PC-9 (cell line): ENCODE data around the gene KLRG1. TPM values are rescaled to one million over a fixed set of nuclear protein-coding genes. Genes with fewer than 3 reads are reported as not detected.

Experiments used
- BruUV-seq: library from RNA; stranded (reverse); fragments of 400-500 nt; replicated peaks from 2 replicates; lab custom pipeline; 2021; lab: Mats Ljungman, UMichigan
- CTCF ChIA-PET: fragments of 300-600 bp; sonication (Branson Sonifier 250); formaldehyde crosslinking; loops from one replicate; lab custom pipeline; 2022; ENCODE audit warnings: antibody characterized with exemption; lab: Charles Lee
- POLR2A ChIA-PET: fragments of 300-600 bp; sonication (Branson Sonifier 250); formaldehyde crosslinking; loops from one replicate; lab custom pipeline; 2022; ENCODE audit warnings: antibody characterized with exemption; ENCODE audit not compliant: unreplicated experiment; lab: Charles Lee
- DNase-seq, 2 experiments: peaks; one replicate each; pipeline versions ENCODE4 v3.0.0 to v3.0.0-alpha.2; 2015 to 2022; ENCODE audit warnings: mixed read lengths in 1 of 2
- H2AFZ ChIP-seq: fragments of 200-600 bp; sonication (generic); 2 replicates; pipeline ENCODE4 v1.8.1; 2017; ENCODE audit warnings: antibody characterized with exemption
- H3F3A ChIP-seq: fragments of 200-600 bp; sonication (generic); 2 replicates; pipeline ENCODE4 v1.8.1; 2017; ENCODE audit warnings: antibody characterized with exemption, mild to moderate bottlenecking, low read depth; ENCODE audit not compliant: insufficient read depth
- H3K27ac ChIP-seq: fragments of 200-600 bp; sonication (generic); 2 replicates; pipeline ENCODE4 v1.6.1; 2016; ENCODE audit warnings: mixed run types
- H3K27me3 ChIP-seq: fragments of 200-600 bp; sonication (generic); 2 replicates; pipeline ENCODE4 v1.6.1; 2016; ENCODE audit warnings: low read depth, mixed run types; ENCODE audit not compliant: insufficient read depth
- H3K36me3 ChIP-seq: fragments of 200-600 bp; sonication (generic); 2 replicates; pipeline ENCODE4 v1.6.1; 2016; ENCODE audit warnings: low read depth, mixed run types
- H3K4me1 ChIP-seq: fragments of 200-600 bp; sonication (generic); replicated peaks from 2 replicates; pipeline ENCODE4 v1.6.1; 2016; ENCODE audit warnings: mixed run types; ENCODE audit not compliant: insufficient read depth
- H3K4me2 ChIP-seq: fragments of 200-600 bp; sonication (generic); 2 replicates; pipeline ENCODE4 v1.6.1; 2017; ENCODE audit warnings: mixed run types
- H3K4me3 ChIP-seq: fragments of 200-600 bp; sonication (generic); 2 replicates; pipeline ENCODE4 v1.6.1; 2016; ENCODE audit warnings: mixed run types
- H3K79me2 ChIP-seq: fragments of 200-600 bp; sonication (generic); 2 replicates; pipeline ENCODE4 v1.6.1; 2017; ENCODE audit warnings: low read depth, mixed run types
- H3K9me2 ChIP-seq: fragments of 200-600 bp; sonication (generic); 2 replicates; pipeline ENCODE4 v1.8.1; 2017; ENCODE audit warnings: mild to moderate bottlenecking; ENCODE audit not compliant: insufficient read depth
- H3K9me3 ChIP-seq: fragments of 200-600 bp; sonication (generic); 2 replicates; pipeline ENCODE4 v1.8.1; 2016; ENCODE audit warnings: low read depth; ENCODE audit not compliant: insufficient read depth
- H4K20me1 ChIP-seq: fragments of 200-600 bp; sonication (generic); 2 replicates; pipeline ENCODE4 v1.8.1; 2017; ENCODE audit not compliant: insufficient read depth
- CTCF ChIP-seq: fragments of 200-600 bp; sonication (generic); conservative IDR thresholded peaks from 2 replicates; pipeline ENCODE4 v1.6.1; 2017; ENCODE audit warnings: mixed run types, antibody characterized with exemption, mild to moderate bottlenecking, moderate library complexity
- EZH2 ChIP-seq: fragments of 200-600 bp; sonication (generic); IDR thresholded peaks from 2 replicates; pipeline ENCODE4 v1.8.0; 2017; ENCODE audit warnings: antibody characterized with exemption, low read depth
- intact Hi-C: fragments of 100-400 bp; cut with micrococcal nuclease; formaldehyde crosslinking; loops from one replicate; pipeline ENCODE4 v1.10.0; 2022; ENCODE audit not compliant: unreplicated experiment
- total RNA-seq: library from RNA; stranded (reverse); gene quantifications from 2 replicates; pipeline ENCODE4 v1.2.3, GENCODE V29; 2021

The KLRG1 gene
- total RNA-seq, 1 experiment from 2014 or later = 0.90 TPM

GRCh38 chr12:9043766-9044165, 54.4 kb downstream of the KLRG1 start:
- H3K4me1 ChIP-seq = no peaks in the 10 kb centered on the region
- H3K27me3 ChIP-seq = no peaks in the 10 kb centered on the region
- DNase-seq = no peak
- H3K36me3 ChIP-seq = no peaks in the 10 kb centered on the region
- H3K27ac ChIP-seq = no peak overlapping the region
- TF ChIP-seq EZH2 (no peak), CTCF (no peak)
- H2AFZ ChIP-seq = no peak overlapping the region
- H3K9me2 ChIP-seq = no peaks in the 10 kb centered on the region
- no peaks in the 10 kb centered on the region for H3K79me2 ChIP-seq
- no peaks in the 10 kb centered on the region for H4K20me1 ChIP-seq
- ChIA-PET CTCF (no interaction called here), POLR2A (no interaction called here)
- H3K4me3 ChIP-seq = no peak overlapping the region
- no peak overlapping the region for H3K4me2 ChIP-seq
- H3F3A ChIP-seq = no peaks in the 10 kb centered on the region
- H3K9me3 ChIP-seq = no peaks in the 10 kb centered on the region
- BruUV-seq = no TSS peak
- intact Hi-C loops = no loop called here

DNA sequence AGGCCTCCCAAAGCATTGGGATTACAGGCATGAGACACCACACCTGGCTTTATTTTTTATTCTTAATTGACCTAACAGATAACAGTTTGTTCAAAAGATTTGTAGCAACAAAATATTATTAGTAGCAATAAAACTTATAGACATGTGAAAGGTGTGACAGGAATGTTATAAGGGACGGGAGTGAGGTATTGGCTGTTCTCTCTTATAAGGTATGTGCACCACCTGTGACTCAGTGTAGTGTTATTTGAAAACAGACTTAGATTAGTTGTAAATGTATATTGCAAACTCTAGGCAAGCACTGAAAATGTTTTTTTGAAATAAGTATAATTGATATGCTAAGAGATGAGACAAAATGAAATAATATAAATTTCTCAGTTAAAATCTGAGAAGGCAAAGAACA, 57.8 kb downstream of the KLRG1 start:
- Histone ChIP-seq H3K4me2 (no peak overlapping the region), H3K79me2 (no peaks in the 10 kb centered on the region), H3K36me3 (no peaks in the 10 kb centered on the region), H3K27me3 (peaks cover 12% of the 10 kb centered on the region), H3K4me3 (no peak overlapping the region), H3K9me2 (no peaks in the 10 kb centered on the region), H3K4me1 (no peaks in the 10 kb centered on the region), H2AFZ (no peak overlapping the region), H3K9me3 (no peaks in the 10 kb centered on the region), H4K20me1 (no peaks in the 10 kb centered on the region), H3K27ac (no peak overlapping the region), H3F3A (no peaks in the 10 kb centered on the region)
- TF ChIP-seq EZH2 = no peak
- no peak for TF ChIP-seq CTCF
- no TSS peak for BruUV-seq
- DNase-seq = no peak
- POLR2A ChIA-PET = interaction anchor here (0.5 kb wide), 1 partner anchor 18 kb away, joined by 11 read pairs; no protein-coding TSS in a partner anchor
- CTCF ChIA-PET = no interaction called here
- intact Hi-C loops = no loop called here

DNA sequence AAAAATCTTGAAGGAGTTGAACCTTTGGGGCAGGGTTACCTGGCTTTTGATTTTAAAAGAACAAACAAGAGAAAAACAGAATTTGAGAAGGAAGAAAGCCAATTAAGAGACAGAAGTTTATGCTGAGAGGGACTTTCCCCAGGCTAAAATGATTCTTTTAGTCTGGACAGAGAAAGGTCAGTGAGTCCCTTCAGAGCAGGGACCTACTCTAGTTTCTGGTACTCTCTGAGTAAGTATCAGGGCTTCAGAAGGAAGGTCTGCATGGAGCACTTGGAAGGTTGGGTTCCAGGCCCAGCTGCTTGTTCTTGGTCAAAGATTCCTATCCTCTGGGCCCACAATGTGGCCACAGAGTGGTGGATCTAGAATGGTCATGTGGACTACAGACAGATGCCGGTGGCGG, 59.6 kb downstream of the KLRG1 start:
- Histone ChIP-seq H3F3A (no peaks in the 10 kb centered on the region), H4K20me1 (no peaks in the 10 kb centered on the region), H3K9me2 (no peaks in the 10 kb centered on the region), H3K9me3 (no peaks in the 10 kb centered on the region), H3K36me3 (no peaks in the 10 kb centered on the region), H3K4me1 (no peaks in the 10 kb centered on the region), H3K79me2 (no peaks in the 10 kb centered on the region), H3K4me2 (no peak overlapping the region), H3K4me3 (no peak overlapping the region), H3K27ac (no peak overlapping the region), H2AFZ (no peak overlapping the region), H3K27me3 (peaks cover 13% of the 10 kb centered on the region)
- no peak for DNase-seq
- TF ChIP-seq CTCF (no peak), EZH2 (no peak)
- BruUV-seq = no TSS peak
- POLR2A ChIA-PET = no interaction called here
- CTCF ChIA-PET = interaction anchor here (0.6 to 3.8 kb wide), 8 partner anchors 15 to 504 kb away, joined by 3 to 53 read pairs (median 6); partner anchors contain the start of gene M6PR
- intact Hi-C loops = loop anchor here (1.0 kb wide), 3 partner anchors 367 to 505 kb away; no protein-coding TSS in a partner anchor
